IMR-90 (cell line): ENCODE measurements around the gene RAB27B. TPM values are rescaled to one million over a fixed set of nuclear protein-coding genes. Genes with fewer than 3 reads are reported as not detected.

Experiments used
- ATAC-seq: fragments of 200-7000 bp; cut with Tn5 transposase; 2 replicates; pipeline ENCODE4 v1.9.1; 2020; ENCODE audit warnings: low read depth, mild to moderate bottlenecking, moderate library complexity
- BruUV-seq: library from RNA; stranded (reverse); fragments of 400-500 nt; replicated peaks from 2 replicates; lab custom pipeline; 2021; lab: Mats Ljungman, UMichigan
- CTCF ChIA-PET: fragments of 300-600 bp; formaldehyde crosslinking; extraction: SDS; loops from one replicate; lab custom pipeline; 2021; ENCODE audit warnings: antibody characterized with exemption; lab: Yijun Ruan, JAX
- POLR2A ChIA-PET: fragments of 300-600 bp; sonication (Branson Sonifier 250); formaldehyde crosslinking; loops from one replicate; lab custom pipeline; 2022; ENCODE audit warnings: antibody characterized with exemption; ENCODE audit not compliant: unreplicated experiment; lab: Charles Lee
- DNase-seq: peaks from one replicate; pipeline ENCODE4 v3.0.0; 2013
- H2AFZ ChIP-seq: replicated peaks from 2 replicates; pipeline ENCODE3; 2013; ENCODE audit warnings: low read length, mild to moderate bottlenecking; ENCODE audit not compliant: poor library complexity
- H2AK5ac ChIP-seq: 2 replicates; pipeline ENCODE4 v1.6.1; 2013; ENCODE audit warnings: low read depth, low read length, inconsistent platforms
- H2AK9ac ChIP-seq: replicated peaks from 2 replicates; pipeline ENCODE3; 2013; ENCODE audit warnings: mild to moderate bottlenecking, low read depth, low read length, moderate library complexity; ENCODE audit not compliant: poor library complexity
- H2BK120ac ChIP-seq: 2 replicates; pipeline ENCODE4 v1.6.1; 2013; ENCODE audit warnings: low read depth, low read length, inconsistent platforms
- H2BK15ac ChIP-seq: 3 replicates; pipeline ENCODE4 v1.6.1; 2013; ENCODE audit warnings: low read depth, low read length, inconsistent platforms
- H2BK20ac ChIP-seq: 2 replicates; pipeline ENCODE4 v1.6.1; 2013; ENCODE audit warnings: low read depth, mild to moderate bottlenecking, inconsistent platforms, low read length, moderate library complexity
- H2BK5ac ChIP-seq: 2 replicates; pipeline ENCODE4 v1.6.1; 2013; ENCODE audit warnings: mild to moderate bottlenecking, low read depth, low read length, inconsistent platforms; ENCODE audit not compliant: poor library complexity, severe bottlenecking
- H3K14ac ChIP-seq: replicated peaks from 2 replicates; pipeline ENCODE4 v1.6.1; 2013; ENCODE audit warnings: low read depth, low read length, inconsistent platforms
- H3K18ac ChIP-seq: 2 replicates; pipeline ENCODE4 v1.6.1; 2013; ENCODE audit warnings: low read depth, low read length, control low read depth
- H3K23ac ChIP-seq: 2 replicates; pipeline ENCODE4 v1.6.1; 2013; ENCODE audit warnings: low read depth, low read length, inconsistent platforms
- H3K27ac ChIP-seq: 2 replicates; pipeline ENCODE4 v1.5.1; 2013; ENCODE audit warnings: mild to moderate bottlenecking, control low read depth, low read length; ENCODE audit not compliant: insufficient read depth
- H3K27me3 ChIP-seq: 2 replicates; pipeline ENCODE4 v1.6.1; 2013; ENCODE audit warnings: low read length; ENCODE audit not compliant: control insufficient read depth, insufficient read depth
- H3K36me3 ChIP-seq: 2 replicates; pipeline ENCODE4 v1.6.1; 2013; ENCODE audit warnings: low read length, mixed read lengths; ENCODE audit not compliant: control insufficient read depth, insufficient read depth
- H3K4ac ChIP-seq: 2 replicates; pipeline ENCODE4 v1.6.1; 2013; ENCODE audit warnings: low read depth, low read length, inconsistent platforms
- H3K4me1 ChIP-seq: 2 replicates; pipeline ENCODE4 v1.6.1; 2013; ENCODE audit warnings: low read length, mixed read lengths; ENCODE audit not compliant: control insufficient read depth, insufficient read depth
- H3K4me2 ChIP-seq: 2 replicates; pipeline ENCODE4 v1.6.1; 2013; ENCODE audit warnings: low read depth, mild to moderate bottlenecking, control low read depth, low read length, moderate library complexity
- H3K4me3 ChIP-seq: 2 replicates; pipeline ENCODE4 v1.5.1; 2013; ENCODE audit warnings: low read depth, mild to moderate bottlenecking, control low read depth, low read length, moderate library complexity; ENCODE audit not compliant: insufficient read depth
- H3K56ac ChIP-seq: 2 replicates; pipeline ENCODE4 v1.6.1; 2013; ENCODE audit warnings: low read length, inconsistent platforms; ENCODE audit not compliant: insufficient read depth; ENCODE audit errors: extremely low read depth
- H3K79me1 ChIP-seq, 2 experiments: 2 replicates each; pipeline ENCODE4 v1.6.1; 2013; ENCODE audit warnings: low read length in 2 of 2, inconsistent platforms in 1 of 2, low read depth in 1 of 2
- H3K9ac ChIP-seq: 2 replicates; pipeline ENCODE4 v1.6.1; 2013; ENCODE audit warnings: low read depth, low read length, control low read depth
- H3K9me1 ChIP-seq: 2 replicates; pipeline ENCODE4 v1.6.1; 2013; ENCODE audit warnings: low read length, inconsistent platforms; ENCODE audit not compliant: insufficient read depth
- H3K9me3 ChIP-seq: 2 replicates; pipeline ENCODE4 v1.6.1; 2013; ENCODE audit warnings: low read length; ENCODE audit not compliant: control insufficient read depth, insufficient read depth
- H4K20me1 ChIP-seq: 2 replicates; pipeline ENCODE4 v1.6.1; 2013; ENCODE audit warnings: low read length, inconsistent platforms; ENCODE audit not compliant: insufficient read depth
- H4K5ac ChIP-seq: 2 replicates; pipeline ENCODE4 v1.6.1; 2013; ENCODE audit warnings: mild to moderate bottlenecking, low read depth, low read length, control low read depth
- H4K8ac ChIP-seq, 2 experiments: 2 replicates each; pipeline ENCODE4 v1.6.1; 2013; ENCODE audit warnings: low read depth in 2 of 2, low read length in 2 of 2, control low read depth in 1 of 2, inconsistent platforms in 1 of 2
- H4K91ac ChIP-seq: 2 replicates; pipeline ENCODE4 v1.6.1; 2013; ENCODE audit warnings: low read depth, low read length, inconsistent platforms; ENCODE audit not compliant: insufficient read depth
- CTCF ChIP-seq: conservative IDR thresholded peaks from 2 replicates; pipeline ENCODE4 v1.5.1; 2012; ENCODE audit warnings: mild to moderate bottlenecking, low read depth, low read length, improper control_type of control experiment
- FOS ChIP-seq: fragments of 150-350 bp; IDR thresholded peaks from 2 replicates; pipeline ENCODE4 v1.6.1; 2016; ENCODE audit warnings: low read depth, low read length
- NFE2L2 ChIP-seq: fragments of 150-350 bp; IDR thresholded peaks from 2 replicates; pipeline ENCODE4 v1.6.1; 2016; ENCODE audit warnings: low read depth, mild to moderate bottlenecking, low read length
- POLR2A ChIP-seq: IDR thresholded peaks from 2 replicates; pipeline ENCODE4 v1.6.1; 2012; ENCODE audit warnings: mild to moderate bottlenecking, low read depth, low read length
- RAD21 ChIP-seq: IDR thresholded peaks from 2 replicates; pipeline ENCODE4 v1.6.1; 2012; ENCODE audit warnings: low read length, improper control_type of control experiment
- RCOR1 ChIP-seq: IDR thresholded peaks from 2 replicates; pipeline ENCODE4 v1.6.1; 2012; ENCODE audit warnings: mild to moderate bottlenecking, low read length, improper control_type of control experiment; ENCODE audit not compliant: insufficient replicate concordance
- RFX5 ChIP-seq: IDR thresholded peaks from 2 replicates; pipeline ENCODE4 v1.8.0; 2012; ENCODE audit warnings: low read depth, mild to moderate bottlenecking, low read length, moderate library complexity
- USF2 ChIP-seq: fragments of 150-350 bp; IDR thresholded peaks from 2 replicates; pipeline ENCODE4 v1.6.1; 2017; ENCODE audit warnings: mild to moderate bottlenecking, antibody characterized with exemption, low read length, low read depth
- WGBS, 2 experiments: methylation state at CpG; one replicate each; pipeline versions ENCODE4 v1.1.5 to v1.1.7; 2013; ENCODE audit warnings: missing lambda C conversion rate in 2 of 2; ENCODE audit not compliant: insufficient read length in 1 of 2; ENCODE audit errors: extremely low coverage in 2 of 2; 5-methylcytosine and 5-hydroxymethylcytosine counted together
- dilution Hi-C: fragments of 300-500 bp; cut with HindIII; formaldehyde crosslinking; loops from one replicate; pipeline ENCODE4 v1.14.3; 2018; ENCODE audit warnings: low sequenced_read_pairs; ENCODE audit not compliant: unreplicated experiment
- in situ Hi-C: fragments of 300-500 bp; cut with MboI; formaldehyde crosslinking; loops from 3 replicates; pipeline ENCODE4 v1.14.3; 2019; ENCODE audit warnings: low sequenced_read_pairs, inconsistent platforms, mixed read lengths
- intact Hi-C: fragments of 100-400 bp; cut with micrococcal nuclease; formaldehyde crosslinking; loops from 2 replicates; pipeline ENCODE4 v1.10.0; 2022
- polyA plus RNA-seq, 3 experiments: library from polyadenylated mRNA; depleted of rRNA; stranded (reverse); fragments of >200 nt; gene quantifications; 2 replicates each; pipeline ENCODE4 v1.2.3, GENCODE V29; 2012; ENCODE audit warnings: low replicate concordance in 1 of 3
- total RNA-seq: library from RNA; depleted of rRNA; stranded (reverse); fragments of >200 nt; gene quantifications from 2 replicates; pipeline ENCODE4 v1.2.3, GENCODE V29; 2012

The RAB27B gene
- total and polyA plus RNA-seq, 2 of the 4 experiments (the other 2 are of a cell fraction), result 0.24 to 1.3 TPM

- Histone ChIP-seq H3K14ac (no peak overlapping the region), H3K9me3 (no peaks in the 10 kb centered on the region), H4K5ac (no peak overlapping the region), H2AFZ (no peak overlapping the region), H3K18ac (no peak overlapping the region), H2AK5ac (no peak overlapping the region), H2BK120ac (no peak overlapping the region), H4K20me1 (no peaks in the 10 kb centered on the region), H2BK15ac (no peak overlapping the region), H3K9me1 (no peaks in the 10 kb centered on the region), H3K4me3 (no peak overlapping the region), H3K4me1 (peaks cover 2% of the 10 kb centered on the region; the same call in 1 of the 2 replicates), H3K27me3 (no peaks in the 10 kb centered on the region), H2BK20ac (no peak overlapping the region), H3K36me3 (no peaks in the 10 kb centered on the region), H3K23ac (no peak overlapping the region), H3K27ac (no peak overlapping the region), H3K4me2 (no peak overlapping the region), H4K91ac (no peak overlapping the region), H2BK5ac (no peak overlapping the region), H3K9ac (no peak overlapping the region), H2AK9ac (no peak overlapping the region), H4K8ac (no peak overlapping the region), H3K79me1 (no peaks in the 10 kb centered on the region), H3K56ac (no peak overlapping the region), H3K4ac (no peak overlapping the region)
- DNase-seq (no peak), ATAC-seq (no peak)
- TF ChIP-seq NFE2L2, result no peak
- no peak for TF ChIP-seq POLR2A
- no peak for TF ChIP-seq USF2
- TF ChIP-seq RAD21, result no peak
- no peak for TF ChIP-seq FOS
- no peak for TF ChIP-seq RFX5
- no peak for TF ChIP-seq RCOR1
- TF ChIP-seq CTCF, result no peak
- no TSS peak for BruUV-seq
- dilution Hi-C loops (no loop called here), in situ Hi-C loops (no loop called here), intact Hi-C loops (no loop called here)
- no CpG with 5 or more reads among the region's 3 CpGs for WGBS, 2 experiments
- ChIA-PET CTCF (interaction anchor here (0.6 kb wide), 1 partner anchor 49 kb away, joined by 4 read pairs; no protein-coding TSS in a partner anchor), POLR2A (no interaction called here)
These were observed 46.8 kb downstream of the RAB27B start for GRCh38 chr18:54875063-54875462.
